DND-41 (cell line): ENCODE results near the gene MREG.

Experiments used
- ATAC-seq: fragments of 200-7000 bp; cut with Tn5 transposase; 3 replicates; pipeline ENCODE4 v1.9.1; 2021; ENCODE audit warnings: low read depth; ENCODE audit not compliant: insufficient read depth
- DNase-seq: peaks from one replicate; pipeline ENCODE4 v3.0.0-alpha.2; 2020
- H2AFZ ChIP-seq: 2 replicates; pipeline ENCODE4 v1.6.0; 2012; ENCODE audit warnings: low read depth, low read length
- H3K27ac ChIP-seq: 2 replicates; pipeline ENCODE4 v1.5.1; 2012; ENCODE audit warnings: low read length, inconsistent platforms
- H3K27me3 ChIP-seq: fragments of 200-600 bp; sonication (generic); 2 replicates; pipeline ENCODE4 v1.6.0; 2012; ENCODE audit warnings: low read length, mild to moderate bottlenecking, inconsistent platforms; ENCODE audit not compliant: insufficient read depth, poor library complexity
- H3K36me3 ChIP-seq: 2 replicates; pipeline ENCODE4 v1.5.1; 2012; ENCODE audit warnings: low read length, inconsistent platforms; ENCODE audit not compliant: insufficient read depth
- H3K4me1 ChIP-seq: 2 replicates; pipeline ENCODE4 v1.5.1; 2012; ENCODE audit warnings: mild to moderate bottlenecking, low read length; ENCODE audit not compliant: insufficient read depth
- H3K4me2 ChIP-seq: 2 replicates; pipeline ENCODE4 v1.6.0; 2012; ENCODE audit warnings: mild to moderate bottlenecking, moderate library complexity, low read length, inconsistent platforms; ENCODE audit not compliant: insufficient read depth
- H3K4me3 ChIP-seq, 2 experiments: fragments of 200-600 bp in 1 of 2; shearing (Covaris generic) in 1 of 2; 2 replicates each; pipeline ENCODE4 v1.5.1; 2012 to 2016; ENCODE audit warnings: inconsistent platforms in 2 of 2, low read length in 2 of 2, mild to moderate bottlenecking in 2 of 2, low read depth in 1 of 2, moderate library complexity in 1 of 2
- H3K79me2 ChIP-seq: 2 replicates; pipeline ENCODE4 v1.6.0; 2012; ENCODE audit warnings: low read length, inconsistent platforms; ENCODE audit not compliant: insufficient read depth
- H3K9ac ChIP-seq: 2 replicates; pipeline ENCODE4 v1.6.0; 2012; ENCODE audit warnings: low read depth, mild to moderate bottlenecking, inconsistent platforms, low read length, moderate library complexity
- H3K9me3 ChIP-seq: 2 replicates; pipeline ENCODE4 v1.5.1; 2012; ENCODE audit warnings: low read length, moderate library complexity, mild to moderate bottlenecking, inconsistent platforms; ENCODE audit not compliant: insufficient read depth, severe bottlenecking
- H4K20me1 ChIP-seq: 2 replicates; pipeline ENCODE4 v1.6.0; 2012; ENCODE audit warnings: low read length; ENCODE audit not compliant: insufficient read depth
- CTCF ChIP-seq: IDR thresholded peaks from 2 replicates; pipeline ENCODE4 v1.5.1; 2012; ENCODE audit warnings: borderline replicate concordance, low read length, moderate library complexity, mild to moderate bottlenecking; ENCODE audit not compliant: poor library complexity, severe bottlenecking; ENCODE audit errors: extremely low read depth
- EZH2 ChIP-seq: IDR thresholded peaks from 3 replicates; pipeline ENCODE4 v1.6.1; 2012; ENCODE audit warnings: borderline replicate concordance, low read depth, mild to moderate bottlenecking, moderate library complexity, low read length, inconsistent platforms; ENCODE audit not compliant: severe bottlenecking

MREG gene

GRCh38 chr2:216043949-216044348 lies 30.6 kb upstream of the MREG start:
- ATAC-seq = no peak

GRCh38 chr2:216041438-216041837 lies 28.1 kb upstream of the MREG start:
- H3K27ac ChIP-seq = no peak overlapping the region
- H3K4me3 ChIP-seq = no peak overlapping the region
- H3K79me2 ChIP-seq = no peaks in the 10 kb centered on the region
- no peak for DNase-seq
- no peaks in the 10 kb centered on the region for H3K36me3 ChIP-seq
- no peak for ATAC-seq
- H3K9ac ChIP-seq = no peak overlapping the region
- no peaks in the 10 kb centered on the region for H4K20me1 ChIP-seq
- H3K4me2 ChIP-seq = no peak overlapping the region
- no peaks in the 10 kb centered on the region for H3K9me3 ChIP-seq
- TF ChIP-seq CTCF (no peak), EZH2 (no peak)
- H2AFZ ChIP-seq = no peak overlapping the region
- no peaks in the 10 kb centered on the region for H3K4me1 ChIP-seq
- H3K27me3 ChIP-seq = no peaks in the 10 kb centered on the region

More at GRCh38 chr2:216043949-216044348, 30.6 kb upstream of the MREG start:
- no peaks in the 10 kb centered on the region for H4K20me1 ChIP-seq
- DNase-seq = no peak
- no peaks in the 10 kb centered on the region for H3K27me3 ChIP-seq
- H3K9me3 ChIP-seq = no peaks in the 10 kb centered on the region
- H3K9ac ChIP-seq = no peak overlapping the region
- H3K79me2 ChIP-seq = no peaks in the 10 kb centered on the region
- no peak overlapping the region for H3K4me3 ChIP-seq
- H3K4me1 ChIP-seq = no peaks in the 10 kb centered on the region
- H3K27ac ChIP-seq = no peak overlapping the region
- no peak for TF ChIP-seq CTCF
- no peak for TF ChIP-seq EZH2
- H3K36me3 ChIP-seq = no peaks in the 10 kb centered on the region
- H3K4me2 ChIP-seq = no peak overlapping the region
- H2AFZ ChIP-seq = no peak overlapping the region

GRCh38 chr2:216039918-216040317 lies 26.6 kb upstream of the MREG start:
- DNase-seq (no peak), ATAC-seq (no peak)
- Histone ChIP-seq H3K4me1 (no peaks in the 10 kb centered on the region), H3K4me2 (no peak overlapping the region), H3K79me2 (no peaks in the 10 kb centered on the region), H3K36me3 (no peaks in the 10 kb centered on the region), H3K4me3 (no peak overlapping the region), H3K9me3 (no peaks in the 10 kb centered on the region), H3K9ac (no peak overlapping the region), H3K27me3 (no peaks in the 10 kb centered on the region), H3K27ac (no peak overlapping the region), H2AFZ (no peak overlapping the region), H4K20me1 (no peaks in the 10 kb centered on the region)
- TF ChIP-seq EZH2 = no peak
- no peak for TF ChIP-seq CTCF

- no peak overlapping the region for H3K9ac ChIP-seq
These were observed 20.7 kb upstream of the MREG start for GRCh38 chr2:216034065-216034464.

More at GRCh38 chr2:216034065-216034464, 20.7 kb upstream of the MREG start:
- DNase-seq = peak; percentile 78
- Histone ChIP-seq H3K36me3 (no peaks in the 10 kb centered on the region), H3K79me2 (no peaks in the 10 kb centered on the region), H3K27me3 (no peaks in the 10 kb centered on the region), H3K4me1 (no peaks in the 10 kb centered on the region), H4K20me1 (no peaks in the 10 kb centered on the region), H3K27ac (no peak overlapping the region), H2AFZ (0 out of 2 replicates have a peak overlapping the region, but pooled peaks have one; percentile 27), H3K4me3 (no peak overlapping the region), H3K4me2 (no peak overlapping the region), H3K9me3 (no peaks in the 10 kb centered on the region)
- TF ChIP-seq CTCF (peak; percentile 90), EZH2 (no peak)
- ATAC-seq = peak; percentile 88
